HG03135 (cell line): ENCODE measurements around the gene GRXCR2.
"Not testable (repeated sequence)": the region's sequence is repeated elsewhere in the genome, so short reads cannot be mapped to it uniquely, and the experiment has no call there.

Experiments used
- ATAC-seq: cut with Tn5 transposase; IDR thresholded peaks from one replicate; pipeline ENCODE4 v1.9.1; 2021; ENCODE audit warnings: mild to moderate bottlenecking, moderate library complexity; ENCODE audit not compliant: unreplicated experiment

Gene GRXCR2, protein sequence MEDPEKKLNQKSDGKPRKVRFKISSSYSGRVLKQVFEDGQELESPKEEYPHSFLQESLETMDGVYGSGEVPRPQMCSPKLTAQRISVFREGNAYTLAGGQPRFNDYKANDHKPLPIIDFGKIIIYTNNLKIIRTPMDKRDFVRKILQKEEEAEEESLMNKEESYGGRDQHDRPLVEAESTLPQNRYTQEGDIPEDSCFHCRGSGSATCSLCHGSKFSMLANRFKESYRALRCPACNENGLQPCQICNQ

GRCh38 chr5:145872914-145873313 lies at the start of gene GRXCR2:
GRXCR2 (minus strand) TSS chr5:145873014; CDS start chr5:145872968, 46 bp downstream.
- no peak for ATAC-seq

GRCh38 chr5:145922059-145922458 lies 49.2 kb upstream of the GRXCR2 start:
- no peak for ATAC-seq

GRCh38 chr5:145921211-145921610 lies 48.4 kb upstream of the GRXCR2 start:
- no peak for ATAC-seq

DNA sequence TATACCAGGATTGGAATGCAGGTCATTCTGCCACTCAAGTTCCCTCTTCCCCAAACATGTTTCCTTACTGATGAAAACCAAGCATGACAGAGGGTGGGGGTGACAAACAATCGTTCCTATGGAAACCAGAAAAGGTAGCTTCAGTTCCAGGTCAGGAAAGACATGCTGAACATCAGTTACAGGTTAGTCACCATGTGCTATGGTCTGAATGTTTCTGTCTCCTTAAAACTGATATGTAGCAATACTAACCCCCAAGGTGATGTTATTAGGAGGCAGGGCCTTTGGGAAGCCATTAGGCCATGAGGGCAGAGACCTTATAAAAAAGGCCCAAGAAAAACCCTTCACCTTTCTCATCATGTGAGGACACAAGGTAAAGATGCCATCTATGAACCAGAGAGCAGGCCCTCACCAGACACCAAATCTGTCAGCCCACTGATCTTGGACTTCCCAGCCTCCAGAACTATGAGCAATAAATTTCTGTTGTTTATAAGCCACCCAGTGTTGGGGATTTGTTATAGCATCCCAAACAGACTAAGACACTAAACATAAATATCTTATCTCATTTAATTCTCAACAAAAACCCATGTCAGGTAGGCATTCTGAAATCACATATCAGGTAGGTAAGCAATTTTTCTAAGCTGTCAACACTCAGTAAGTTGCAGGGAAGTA lies 47.9 kb upstream of the GRXCR2 start:
- ATAC-seq, result no peak

DNA sequence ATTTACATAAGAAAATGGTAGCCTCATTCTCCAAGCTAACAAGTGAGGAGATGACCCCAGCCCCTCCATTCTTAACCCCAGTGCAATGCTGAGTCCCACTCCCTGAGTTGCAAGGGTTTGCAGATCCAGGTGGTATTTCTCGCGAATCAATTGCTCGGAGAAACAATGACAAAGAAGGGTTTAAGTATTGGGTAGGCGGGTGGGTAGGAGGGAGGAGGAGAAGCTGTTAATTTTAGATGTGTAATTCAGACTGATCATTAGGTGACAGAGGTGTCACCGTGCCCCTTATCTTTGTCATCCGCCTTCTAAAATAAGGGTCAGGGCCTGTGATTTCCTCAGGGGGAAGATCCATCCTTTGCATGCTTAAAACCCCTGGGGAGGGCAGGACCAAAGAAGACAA lies 46.6 kb upstream of the GRXCR2 start:
- no peak for ATAC-seq

- no peak for ATAC-seq
Observed at GRCh38 chr5:145918397-145918796, 45.6 kb upstream of the GRXCR2 start.

DNA sequence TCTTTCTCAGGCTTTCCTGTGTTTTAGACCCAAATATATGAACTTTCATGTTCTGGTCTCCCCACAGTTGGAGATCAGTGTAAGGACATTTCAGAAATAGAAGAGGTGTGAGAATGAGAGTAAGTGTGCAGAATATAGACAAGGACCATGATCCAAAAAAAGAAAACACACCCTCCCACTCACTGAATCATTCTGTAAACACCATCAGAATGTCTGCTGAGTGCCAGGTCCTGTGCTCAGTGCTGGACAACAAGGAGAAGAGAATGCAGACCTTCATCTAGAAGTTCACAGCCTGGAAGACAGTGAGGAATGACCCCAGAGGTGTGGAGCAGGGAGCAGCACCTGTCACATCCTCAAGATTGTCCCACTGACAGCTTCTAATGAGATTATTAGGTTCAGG lies 44.5 kb upstream of the GRXCR2 start:
- no peak for ATAC-seq

DNA sequence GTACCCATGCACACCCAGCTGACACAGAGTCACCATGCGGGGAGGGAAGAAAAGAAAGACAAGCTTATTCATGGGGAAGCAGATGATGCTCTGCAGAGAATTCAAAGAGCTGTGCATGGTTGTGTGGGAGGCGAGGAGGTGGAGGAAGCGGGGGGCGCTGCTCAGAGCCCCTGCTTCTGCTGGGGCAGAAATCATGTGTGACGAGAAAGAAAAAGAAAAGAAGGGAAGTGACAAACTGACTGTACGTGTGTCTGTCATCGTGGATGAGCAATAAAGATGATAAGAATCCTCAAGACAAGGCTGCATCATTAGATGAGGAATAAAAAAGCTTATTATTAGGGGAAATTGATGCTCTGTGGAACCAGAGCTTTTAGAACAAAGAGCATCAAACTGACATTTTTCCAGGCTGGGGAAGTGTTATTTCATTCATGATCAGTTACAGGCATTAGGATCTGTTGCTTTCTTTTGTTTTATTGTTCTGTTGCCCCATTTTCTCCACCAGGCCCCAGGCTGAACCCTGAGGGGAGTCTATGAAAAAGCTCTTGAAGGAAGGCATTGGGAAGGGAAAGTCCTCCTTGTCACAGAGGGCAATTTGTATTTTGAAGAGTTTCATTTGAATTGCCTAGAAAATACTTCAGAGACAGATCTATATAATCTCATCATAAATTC lies 43.3 kb upstream of the GRXCR2 start:
- no peak for ATAC-seq

DNA sequence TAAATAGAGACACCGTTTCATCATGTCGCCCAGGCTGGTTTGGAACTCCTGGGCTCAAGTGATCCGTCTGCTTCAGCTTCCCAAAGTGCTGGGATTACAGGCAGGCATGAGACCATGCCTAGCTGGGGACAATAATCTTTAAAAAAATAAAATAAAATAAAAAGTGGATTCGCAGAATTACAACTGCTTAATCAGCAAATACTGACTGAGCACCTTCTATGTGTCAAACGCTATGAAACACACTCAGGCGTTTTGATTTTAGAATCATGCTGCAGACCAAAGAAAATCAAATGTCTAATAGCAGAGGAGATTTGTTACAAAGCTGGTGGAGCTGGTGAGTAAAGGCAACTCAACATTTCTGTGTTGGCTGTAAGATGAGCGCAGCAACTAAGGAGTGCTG lies 40.9 kb upstream of the GRXCR2 start:
- no peak for ATAC-seq

GRCh38 chr5:145912594-145912993 lies 39.8 kb upstream of the GRXCR2 start:
- ATAC-seq, result no peak

- ATAC-seq, result no peak
Observed at GRCh38 chr5:145912019-145912418, 39.2 kb upstream of the GRXCR2 start.

DNA sequence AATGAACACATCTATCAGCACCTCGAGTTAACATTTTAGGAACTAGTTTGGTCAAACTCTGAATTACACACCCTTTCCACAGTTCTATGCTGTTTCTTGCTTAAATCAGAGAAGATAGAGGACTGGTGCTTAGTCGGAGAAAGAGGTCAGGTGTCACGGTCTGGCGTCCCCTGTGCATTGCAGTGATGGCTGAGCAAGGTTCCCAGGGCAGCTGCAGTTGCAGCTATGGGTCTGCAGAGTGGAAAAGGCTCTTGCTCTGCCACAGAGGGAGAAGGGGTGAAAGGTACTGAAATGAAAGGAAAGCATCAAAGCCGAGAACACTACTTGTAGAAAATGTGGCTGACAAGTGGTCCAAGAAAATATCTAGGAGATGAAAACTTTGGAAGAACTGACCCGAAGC lies 38.4 kb upstream of the GRXCR2 start:
- ATAC-seq, result no peak

GRCh38 chr5:145908206-145908960 lies 35.6 kb upstream of the GRXCR2 start:
- ATAC-seq, result no peak

GRCh38 chr5:145906401-145906800 lies 33.6 kb upstream of the GRXCR2 start:
- ATAC-seq, result no peak

- ATAC-seq, result no peak
Observed at GRCh38 chr5:145904743-145905142, 31.9 kb upstream of the GRXCR2 start.

- no peak for ATAC-seq
Observed at GRCh38 chr5:145903867-145904266, 31.1 kb upstream of the GRXCR2 start.

DNA sequence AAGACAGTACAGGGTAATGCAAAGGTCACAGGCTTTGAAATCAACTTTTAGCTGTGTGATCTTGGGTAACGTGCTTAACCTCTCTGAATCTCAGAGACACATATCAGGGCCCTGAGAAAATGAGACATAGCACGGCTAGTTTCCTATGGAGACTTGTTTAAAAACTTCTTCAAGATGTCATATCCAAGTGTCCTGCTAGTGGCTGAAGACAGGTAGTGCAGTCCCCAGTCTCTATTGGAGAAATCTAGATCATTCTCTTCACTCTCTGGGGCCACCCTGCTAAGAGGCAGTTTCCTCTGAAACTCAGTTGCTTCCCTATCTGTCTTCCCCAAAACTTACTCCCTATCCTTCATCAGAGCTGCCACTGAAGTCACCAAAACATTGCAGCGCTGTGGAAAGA lies 30.3 kb upstream of the GRXCR2 start:
- peak; percentile 65 for ATAC-seq

- no peak for ATAC-seq
Observed at GRCh38 chr5:145902421-145902820, 29.6 kb upstream of the GRXCR2 start.

- ATAC-seq, result no peak
Observed at GRCh38 chr5:145898171-145898570, 25.4 kb upstream of the GRXCR2 start.

DNA sequence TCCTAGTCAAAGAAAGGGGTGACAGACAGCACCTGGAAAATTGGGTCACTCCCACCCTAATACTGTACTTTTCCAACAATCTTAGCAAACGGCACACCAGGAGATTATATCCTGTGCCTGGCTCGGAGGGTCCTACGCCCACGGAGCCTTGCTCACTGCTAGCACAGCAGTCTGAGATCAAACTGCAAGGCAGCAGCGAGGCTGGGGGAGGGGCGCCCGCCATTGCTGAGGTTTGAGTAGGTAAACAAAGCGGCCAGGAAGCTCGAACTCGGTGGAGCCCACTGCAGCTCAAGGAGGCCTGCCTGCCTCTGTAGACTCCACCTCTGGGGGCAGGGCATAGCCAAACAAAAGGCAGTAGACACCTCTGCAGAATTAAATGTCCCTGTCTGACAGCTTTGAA lies 18.6 kb upstream of the GRXCR2 start:
- not testable (repeated sequence) for ATAC-seq

DNA sequence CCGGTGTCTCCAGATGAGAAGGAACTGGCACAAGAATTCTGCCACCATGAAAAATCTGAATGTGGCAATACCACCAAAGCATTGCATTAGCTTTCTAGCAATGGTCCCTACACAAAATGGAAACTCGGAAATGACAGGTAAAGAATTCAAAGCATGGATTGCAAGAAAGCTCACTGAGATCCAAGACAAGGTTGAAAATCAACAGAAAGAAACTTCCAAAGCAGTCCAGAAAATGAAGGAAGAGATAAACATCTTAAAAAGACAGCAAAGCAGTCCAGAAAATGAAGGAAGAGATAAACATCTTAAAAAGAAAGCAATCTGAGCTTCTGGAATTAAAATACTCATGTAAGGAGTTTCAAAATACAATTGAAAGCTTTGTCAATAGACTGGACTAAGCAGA lies 16.8 kb upstream of the GRXCR2 start:
- no peak for ATAC-seq
